ENCODE results near the gene LTBP3. TPM values are rescaled to one million over a fixed set of nuclear protein-coding genes. Genes with fewer than 3 reads are reported as not detected.

The LTBP3 gene
- total RNA-seq, 1 experiment from 2014 or later = 248 TPM

GRCh38 chr11:65579291-65579690 lies 21.1 kb upstream of the LTBP3 start:
- Histone ChIP-seq H4K20me1 (ENCODE audit: insufficient read depth) (no peaks in the 10 kb centered on the region), H3K9ac (ENCODE audit: low read length) (no peak overlapping the region), H3K4me1 (ENCODE audit: control insufficient read depth in 1 of 2, insufficient read depth in 2 of 2, low read length in 2 of 2) (peaks cover 26 to 34% of the 10 kb centered on the region in 2 experiments), H3K9me3 (ENCODE audit: control insufficient read depth in 1 of 2, insufficient read depth in 1 of 2, low read depth in 1 of 2, low read length in 2 of 2) (no peaks in the 10 kb centered on the region), H3K9me2 (ENCODE audit: insufficient read depth) (no peaks in the 10 kb centered on the region), H3K4me2 (ENCODE audit: low read length) (no peak overlapping the region), H3K27ac (ENCODE audit: low read depth, low read length) (no peak overlapping the region), H3K27me3 (ENCODE audit: insufficient read depth, low read length) (no peaks in the 10 kb centered on the region), H3K4me3 (replicated peaks in 1 of 2; ENCODE audit: low read depth in 1 of 2, low read length in 2 of 2) (no peak overlapping the region), H3K36me3 (ENCODE audit: control insufficient read depth in 1 of 2, insufficient read depth in 2 of 2, low read length in 2 of 2) (peaks cover 2 to 4% of the 10 kb centered on the region in 2 experiments; a peak in 2 of 4 replicates), H2AFZ (ENCODE audit: low read depth, low read length, poor library complexity, severe bottlenecking) (no peak overlapping the region), H3K79me2 (ENCODE audit: insufficient read depth, low read length) (peaks cover 19% of the 10 kb centered on the region; the same call in 1 of the 2 replicates)
- no TSS peak for BruUV-seq (replicated peaks)
- no peak for TF ChIP-seq ZNF274 (IDR thresholded peaks at IDR 0.05; ENCODE audit: low read depth, low read length)
- TF ChIP-seq MAX (IDR thresholded peaks at IDR 0.05) = no peak
- no peak for TF ChIP-seq TCF7L2 (IDR thresholded peaks at IDR 0.05; ENCODE audit: borderline replicate concordance, extremely low read depth, insufficient read depth, insufficient read length)
- no peak for TF ChIP-seq SP1 (IDR thresholded peaks at IDR 0.05; ENCODE audit: low read depth)
- no peak for TF ChIP-seq ZBTB33 (IDR thresholded peaks at IDR 0.05; ENCODE audit: extremely low read depth, insufficient replicate concordance, low read length)
- TF ChIP-seq CTCF (IDR thresholded peaks at IDR 0.05 in 2 of 3, conservative IDR thresholded peaks at IDR 0.05 in 1 of 3; ENCODE audit: borderline replicate concordance in 1 of 3, insufficient read depth in 1 of 3, low read depth in 2 of 3, low read length in 2 of 3) = no peak
- CTCF ChIA-PET = no interaction called here
- DNase-seq (ENCODE audit: low read depth, low spot score) (no peak), ATAC-seq (no peak)
- RAD21 ChIA-PET (ENCODE audit: low non-redundant PET in 1 of 2, low total read pairs in 2 of 2, uncharacterized antibody in 2 of 2, unreplicated experiment in 2 of 2) = no interaction called here
- POLR2A ChIA-PET = no interaction called here
- intact Hi-C loops (cut with micrococcal nuclease) = no loop called here

All from HCT116 (cell line).